ENCODE results near the gene NR2F1. TPM values are rescaled to one million over a fixed set of nuclear protein-coding genes. Genes with fewer than 3 reads are reported as not detected.
A peak's percentile ranks its signal among the peaks of the same experiment; 100 is the strongest.

The NR2F1 gene
- total RNA-seq, 1 experiment from 2014 or later: 18.2 TPM

DNA sequence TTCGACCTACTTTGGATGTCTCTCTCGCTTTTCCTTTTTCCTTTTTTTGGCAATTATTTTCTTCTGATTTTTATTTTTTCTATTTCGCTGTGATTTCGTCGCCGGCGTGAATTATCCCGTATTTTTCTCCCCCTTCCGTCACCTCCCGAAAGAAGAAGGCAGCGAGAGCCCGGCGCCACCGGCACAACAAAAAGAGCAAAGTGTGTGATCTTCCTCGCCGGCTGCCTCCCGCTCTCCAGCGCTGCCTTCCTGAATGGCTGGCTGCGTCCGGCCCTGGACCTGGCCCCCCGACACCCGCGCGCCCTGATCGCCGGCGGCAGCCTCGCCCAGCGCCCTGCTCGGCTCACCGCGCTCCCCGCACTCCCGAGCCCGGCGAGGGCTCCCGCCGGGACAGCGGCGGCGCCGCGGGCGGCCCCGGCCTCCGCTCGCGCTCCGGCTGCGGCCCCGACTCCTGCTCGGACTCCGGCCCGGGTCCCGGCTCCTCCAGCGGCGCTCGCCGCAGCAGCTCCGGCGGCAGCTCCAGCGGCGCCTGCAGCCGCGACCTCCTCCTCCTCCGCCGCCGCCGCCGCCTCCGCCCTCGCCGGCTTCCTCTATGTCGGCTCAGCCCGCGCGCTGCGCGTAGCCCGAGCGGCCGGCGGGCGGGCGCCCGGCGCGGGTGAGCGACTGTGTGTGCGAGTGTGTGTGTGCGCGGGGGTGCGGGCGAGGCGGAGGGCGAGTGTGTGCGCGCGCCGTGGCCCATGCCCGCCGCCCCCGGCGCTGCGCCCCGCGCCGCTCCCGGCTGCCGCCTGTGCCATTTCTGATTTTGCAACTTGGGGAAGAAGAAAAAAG is 960 bp downstream of the NR2F1 start:
- H3K27ac ChIP-seq: peak overlapping the region; percentile 65; the same call in 1 of the 2 replicates

DNA sequence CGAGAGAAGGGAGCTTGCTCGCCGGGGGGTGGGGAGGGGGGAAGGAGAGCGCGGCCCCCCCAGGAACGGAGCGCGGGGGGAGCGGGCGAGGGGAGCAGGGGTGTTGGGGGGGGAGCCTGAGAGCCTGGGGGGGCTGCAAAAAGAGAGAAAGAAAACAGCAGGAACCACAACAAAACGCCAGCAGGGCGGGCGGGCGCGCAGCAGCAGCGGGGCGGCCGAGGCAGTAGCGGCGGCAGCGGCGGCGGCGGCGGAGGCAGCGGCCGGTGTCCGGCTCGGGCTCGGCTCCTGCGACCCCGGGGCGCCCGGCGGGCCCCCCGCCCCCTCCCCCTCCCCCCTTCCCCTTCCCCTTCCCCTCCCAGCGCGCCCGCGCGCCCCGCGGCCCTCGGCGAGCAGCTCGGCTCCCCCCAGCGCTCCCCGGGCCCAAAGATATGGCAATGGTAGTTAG is 1.6 kb downstream of the NR2F1 start:
- Histone ChIP-seq H3K27ac (no peak overlapping the region), H3K9me3 (replicated peaks) (no peaks in the 10 kb centered on the region), H3K36me3 (no peaks in the 10 kb centered on the region; the same call in none of the 2 replicates), H3K4me1 (no peaks in the 10 kb centered on the region), H3K4me3 (peak overlapping the region; percentile 65), H3K27me3 (no peaks in the 10 kb centered on the region)
- DNase-seq: peak in 1 of 2 experiments; percentile 46

More for the DNA sequence above, 960 bp downstream of the NR2F1 start:
- Histone ChIP-seq H3K27me3 (no peaks in the 10 kb centered on the region), H3K4me3 (peak overlapping the region; percentile 65), H3K36me3 (no peaks in the 10 kb centered on the region; the same call in 1 of the 2 replicates), H3K4me1 (no peaks in the 10 kb centered on the region), H3K9me3 (replicated peaks) (no peaks in the 10 kb centered on the region)
- DNase-seq: peak; percentile 74 to 75

- Histone ChIP-seq H3K4me3 (peak overlapping the region; percentile 65), H3K36me3 (no peaks in the 10 kb centered on the region; the same call in none of the 2 replicates), H3K4me1 (no peaks in the 10 kb centered on the region), H3K27me3 (no peaks in the 10 kb centered on the region), H3K27ac (peak overlapping the region; percentile 52; the same call in 1 of the 2 replicates), H3K9me3 (replicated peaks) (no peaks in the 10 kb centered on the region)
- peak; percentile 60 to 62 for DNase-seq
These were observed 2.2 kb downstream of the NR2F1 start for GRCh38 chr5:93585041-93585766.

DNA sequence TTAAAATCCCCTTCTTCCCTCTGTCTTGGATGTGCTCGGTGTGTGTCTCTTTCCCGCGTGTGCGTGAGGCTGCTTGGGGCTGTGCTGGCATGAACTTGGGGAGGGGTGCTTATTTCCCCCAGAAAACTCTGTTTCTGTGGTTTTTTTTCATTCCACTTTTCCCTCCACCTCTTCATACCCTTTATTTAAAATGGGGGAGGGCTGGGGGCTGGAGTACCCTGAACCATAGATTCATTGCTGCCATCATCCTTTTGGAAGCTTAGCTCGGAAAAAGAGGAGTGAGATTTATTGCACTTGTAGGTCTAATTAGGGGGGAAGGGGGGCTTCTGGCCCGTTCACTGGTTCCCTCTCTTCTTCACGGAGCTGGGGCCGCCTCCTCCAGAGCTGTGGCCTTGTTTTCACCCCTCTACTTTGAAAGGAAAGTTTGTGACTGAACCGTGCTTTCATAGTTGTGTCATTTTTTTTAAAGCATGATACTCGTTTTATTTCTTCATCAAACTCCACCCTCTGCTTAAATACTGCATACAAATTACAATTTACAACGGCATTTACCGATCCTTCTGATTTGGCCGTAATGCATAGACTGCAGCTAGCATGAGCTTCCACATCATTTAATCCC is 2.9 kb downstream of the NR2F1 start:
- H3K9me3 ChIP-seq (replicated peaks): no peaks in the 10 kb centered on the region
- no peaks in the 10 kb centered on the region for H3K27me3 ChIP-seq
- H3K4me1 ChIP-seq: no peaks in the 10 kb centered on the region
- H3K36me3 ChIP-seq: no peaks in the 10 kb centered on the region; the same call in none of the 2 replicates
- peak overlapping the region; percentile 65 for H3K4me3 ChIP-seq
- H3K27ac ChIP-seq: peak overlapping the region; percentile 41; the same call in 1 of the 2 replicates
- DNase-seq: peak in 1 of 2 experiments; percentile 58

DNA sequence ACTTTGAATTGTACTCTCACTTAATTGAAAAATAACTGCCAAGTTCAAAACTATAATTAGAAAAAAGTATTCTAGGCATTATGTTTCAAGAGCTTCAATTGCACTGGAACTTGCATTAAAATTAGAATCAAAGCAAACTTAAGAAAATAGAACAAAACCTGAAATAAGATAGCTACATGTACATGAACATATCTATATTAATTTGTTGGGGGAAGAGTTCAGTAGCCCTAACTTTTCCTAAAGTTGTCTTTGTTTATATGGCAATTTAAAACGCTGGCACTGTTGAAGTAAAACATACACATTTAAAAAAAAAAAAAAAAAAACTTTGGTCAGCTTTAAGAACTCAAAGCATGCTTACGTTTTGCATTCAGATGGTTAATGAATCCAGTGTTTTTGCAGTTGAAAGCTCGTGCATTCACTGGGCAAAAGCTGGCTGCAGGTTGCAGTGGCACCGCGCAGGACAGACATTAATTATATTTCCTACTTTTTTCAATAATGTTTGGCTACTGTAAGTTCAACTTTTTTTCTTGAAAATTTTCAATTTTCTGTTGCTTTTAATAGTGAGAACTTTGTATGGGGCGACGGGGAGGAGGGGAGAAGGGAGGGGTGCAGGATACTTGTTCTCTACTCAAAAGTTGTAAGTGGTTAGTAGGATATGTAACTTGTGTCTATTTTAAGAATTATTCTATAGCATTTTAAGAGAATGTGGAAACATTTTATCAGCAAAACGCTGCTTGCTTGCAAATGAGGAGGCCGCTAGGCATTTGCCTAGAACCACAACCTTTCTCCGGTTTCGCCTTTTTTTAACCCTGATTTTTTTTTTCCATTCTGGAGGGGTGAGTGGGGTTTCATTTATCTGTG is 3.9 kb downstream of the NR2F1 start:
- Histone ChIP-seq H3K9me3 (replicated peaks) (no peaks in the 10 kb centered on the region), H3K4me1 (no peaks in the 10 kb centered on the region), H3K4me3 (no peak overlapping the region), H3K36me3 (no peaks in the 10 kb centered on the region; the same call in none of the 2 replicates), H3K27me3 (no peaks in the 10 kb centered on the region), H3K27ac (no peak overlapping the region)
- no peak for DNase-seq

- H3K27ac ChIP-seq: no peak overlapping the region
- no peaks in the 10 kb centered on the region for H3K9me3 ChIP-seq (replicated peaks)
- no peaks in the 10 kb centered on the region for H3K27me3 ChIP-seq
- H3K4me3 ChIP-seq: no peak overlapping the region
- H3K4me1 ChIP-seq: no peaks in the 10 kb centered on the region
- H3K36me3 ChIP-seq: no peaks in the 10 kb centered on the region; the same call in none of the 2 replicates
- no peak for DNase-seq
These were observed 4.8 kb downstream of the NR2F1 start for GRCh38 chr5:93587597-93588351.

- Histone ChIP-seq H3K9me3 (replicated peaks) (no peaks in the 10 kb centered on the region), H3K27me3 (no peaks in the 10 kb centered on the region), H3K4me3 (no peak overlapping the region), H3K36me3 (peaks cover 5% of the 10 kb centered on the region), H3K27ac (no peak overlapping the region), H3K4me1 (no peaks in the 10 kb centered on the region)
- no peak for DNase-seq
These were observed 5.5 kb downstream of the NR2F1 start for GRCh38 chr5:93588352-93589151.

- DNase-seq: no peak
- H3K27me3 ChIP-seq: no peaks in the 10 kb centered on the region
- no peaks in the 10 kb centered on the region for H3K9me3 ChIP-seq (replicated peaks)
- no peak overlapping the region for H3K27ac ChIP-seq
- no peaks in the 10 kb centered on the region for H3K4me1 ChIP-seq
- peaks cover 13% of the 10 kb centered on the region for H3K36me3 ChIP-seq
- H3K4me3 ChIP-seq: no peak overlapping the region
These were observed 6.3 kb downstream of the NR2F1 start for GRCh38 chr5:93589152-93589828.

GRCh38 chr5:93589829-93590215 is 6.8 kb downstream of the NR2F1 start:
- H3K27me3 ChIP-seq: no peaks in the 10 kb centered on the region
- no peak for DNase-seq
- H3K36me3 ChIP-seq: peaks cover 18% of the 10 kb centered on the region
- no peak overlapping the region for H3K4me3 ChIP-seq
- no peak overlapping the region for H3K27ac ChIP-seq
- H3K4me1 ChIP-seq: no peaks in the 10 kb centered on the region
- H3K9me3 ChIP-seq (replicated peaks): no peaks in the 10 kb centered on the region

DNA sequence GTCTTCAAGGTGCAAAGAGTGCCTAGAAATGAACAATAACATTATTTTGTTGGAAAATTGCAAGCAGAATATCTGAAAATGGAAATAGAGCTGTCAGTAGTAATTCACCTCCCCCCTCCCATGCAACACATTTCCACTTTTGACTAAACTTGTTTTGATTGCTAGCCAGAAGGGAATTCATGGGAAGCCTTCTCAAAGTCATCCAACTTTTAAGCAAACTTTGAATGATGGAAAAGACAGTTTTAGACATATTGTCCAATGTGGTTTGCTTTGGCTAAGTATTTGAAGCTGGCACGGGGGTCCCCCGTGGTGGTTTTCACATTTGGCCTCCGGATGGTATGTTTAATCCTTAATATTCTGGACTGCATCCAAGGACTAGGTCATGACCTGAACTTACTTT is 7.5 kb downstream of the NR2F1 start:
- Histone ChIP-seq H3K27me3 (no peaks in the 10 kb centered on the region), H3K27ac (no peak overlapping the region)

DNA sequence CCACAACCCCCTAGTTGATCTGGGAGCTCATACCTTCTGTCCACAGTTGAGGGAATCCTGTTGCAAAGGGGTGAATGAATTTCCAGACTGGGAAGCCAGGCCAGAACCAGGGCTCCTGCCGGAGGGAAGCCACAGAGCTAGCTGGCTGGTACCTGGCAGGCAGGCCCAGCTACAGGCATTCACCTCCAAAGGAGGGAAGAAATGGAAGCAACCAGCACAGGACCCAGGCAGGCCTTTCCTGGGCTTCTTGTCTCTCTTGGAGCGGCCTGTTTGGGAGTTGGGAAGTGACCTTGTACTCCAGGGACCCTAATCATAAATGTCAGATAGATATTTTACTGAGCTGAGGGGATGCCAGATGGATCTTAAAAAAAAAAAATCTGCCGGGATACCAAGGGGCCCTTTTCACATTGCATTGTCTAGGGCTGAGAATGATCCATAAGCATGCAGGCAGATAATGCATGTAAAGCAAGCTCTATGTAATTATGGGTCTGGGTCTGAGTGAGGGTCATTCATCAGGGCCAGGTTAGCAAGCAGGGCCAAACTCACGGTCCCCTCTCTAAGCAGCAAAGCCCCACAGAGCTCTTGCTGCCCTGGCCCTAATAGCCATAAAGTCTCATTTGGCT is 8.4 kb downstream of the NR2F1 start:
- H3K27me3 ChIP-seq: no peaks in the 10 kb centered on the region
- H3K4me1 ChIP-seq: no peaks in the 10 kb centered on the region
- no peaks in the 10 kb centered on the region for H3K9me3 ChIP-seq (replicated peaks)
- H3K27ac ChIP-seq: no peak overlapping the region
- no peak for DNase-seq
- peaks cover 18% of the 10 kb centered on the region for H3K36me3 ChIP-seq
- H3K4me3 ChIP-seq: no peak overlapping the region

More for the DNA sequence above, 7.5 kb downstream of the NR2F1 start:
- no peak for DNase-seq
- no peaks in the 10 kb centered on the region for H3K4me1 ChIP-seq
- peaks cover 18% of the 10 kb centered on the region for H3K36me3 ChIP-seq
- H3K4me3 ChIP-seq: no peak overlapping the region
- no peaks in the 10 kb centered on the region for H3K9me3 ChIP-seq (replicated peaks)

GRCh38 chr5:93592883-93593282 is 9.9 kb downstream of the NR2F1 start:
- Histone ChIP-seq H3K36me3 (peaks cover 18% of the 10 kb centered on the region), H3K9me3 (replicated peaks) (no peaks in the 10 kb centered on the region), H3K4me1 (no peaks in the 10 kb centered on the region), H3K27ac (no peak overlapping the region), H3K4me3 (no peak overlapping the region), H3K27me3 (no peaks in the 10 kb centered on the region)
- no peak for DNase-seq
